Peyer's patch (tissue), 4 donors: Measurements from ENCODE around the gene OGFRL1. TPM values are rescaled to one million over a fixed set of nuclear protein-coding genes. Genes with fewer than 3 reads are reported as not detected.

Experiments
- DNase-seq, 3 donors: peaks; one replicate each; pipeline ENCODE4 v3.0.0-alpha.2; 2017 to 2019
- H3K27ac ChIP-seq, 4 donors: fragments of 200-600 bp; sonication (generic); one replicate each; pipeline ENCODE4 v1.5.1; 2016 to 2019
- H3K27me3 ChIP-seq, 2 donors: fragments of 200-600 bp; sonication (generic); one replicate each; pipeline ENCODE4 v1.5.1; 2019
- H3K36me3 ChIP-seq, 3 donors: fragments of 200-600 bp; sonication (generic); one replicate each; pipeline ENCODE4 v1.5.1; 2016 to 2019
- H3K4me1 ChIP-seq, 4 donors: fragments of 200-600 bp; sonication (generic); one replicate each; pipeline ENCODE4 v1.5.1; 2016 to 2019
- H3K4me3 ChIP-seq, 4 donors: fragments of 200-600 bp; sonication (generic); 1 replicate in 3 of 4; 2 replicates in 1 of 4; pipeline ENCODE4 v1.5.1; 2016 to 2019; ENCODE audit warnings: mild to moderate bottlenecking in 1 of 4
- H3K9me3 ChIP-seq, 4 donors: fragments of 200-600 bp; sonication (generic); one replicate each; pipeline ENCODE4 v1.5.1; 2016 to 2019; ENCODE audit warnings: mild to moderate bottlenecking in 1 of 4
- CTCF ChIP-seq, 6 experiments: fragments of 450-650 bp in 4 of 6; fragments of 200-600 bp in 2 of 6; sonication (generic) in 1 of 6; IDR thresholded peaks; one replicate each; pipeline ENCODE4 v1.5.1; 2017 to 2019; ENCODE audit warnings: antibody characterized with exemption in 6 of 6, mild to moderate bottlenecking in 3 of 6, moderate library complexity in 1 of 6
- POLR2A ChIP-seq, 2 donors: fragments of 450-650 bp; IDR thresholded peaks; one replicate each; pipeline ENCODE4 v1.5.1; 2017; ENCODE audit warnings: antibody characterized with exemption in 2 of 2, mild to moderate bottlenecking in 2 of 2, moderate library complexity in 2 of 2
- total RNA-seq, 4 donors: library from RNA; depleted of rRNA; stranded (reverse); fragments of >200 nt; gene quantifications; one replicate each; pipeline ENCODE4 v1.1.0, GENCODE V29; 2016

Gene OGFRL1
- total RNA-seq, 4 donors from 2014 or later: 3.0 to 36.3 (median 5.5) TPM

- no peaks in the 10 kb centered on the region for H3K4me1 ChIP-seq
- no peaks in the 10 kb centered on the region for H3K36me3 ChIP-seq
- no peak overlapping the region for H3K27ac ChIP-seq
- no peaks in the 10 kb centered on the region for H3K27me3 ChIP-seq
- no peak for DNase-seq
- no peak for TF ChIP-seq POLR2A (IDR thresholded peaks at IDR 0.05)
- no peak for TF ChIP-seq CTCF (IDR thresholded peaks at IDR 0.05)
- no peak overlapping the region for H3K4me3 ChIP-seq
- no peaks in the 10 kb centered on the region for H3K9me3 ChIP-seq
Observed at GRCh38 chr6:71309656-71310055, 21.0 kb downstream of the OGFRL1 start.

GRCh38 chr6:71310261-71310660, 21.6 kb downstream of the OGFRL1 start:
- Histone ChIP-seq H3K9me3 (no peaks in the 10 kb centered on the region), H3K4me3 (no peak overlapping the region), H3K36me3 (no peaks in the 10 kb centered on the region), H3K27ac (no peak overlapping the region), H3K4me1 (no peaks in the 10 kb centered on the region), H3K27me3 (no peaks in the 10 kb centered on the region)
- TF ChIP-seq POLR2A (IDR thresholded peaks at IDR 0.05) (no peak), CTCF (IDR thresholded peaks at IDR 0.05) (no peak)
- DNase-seq: no peak

DNA sequence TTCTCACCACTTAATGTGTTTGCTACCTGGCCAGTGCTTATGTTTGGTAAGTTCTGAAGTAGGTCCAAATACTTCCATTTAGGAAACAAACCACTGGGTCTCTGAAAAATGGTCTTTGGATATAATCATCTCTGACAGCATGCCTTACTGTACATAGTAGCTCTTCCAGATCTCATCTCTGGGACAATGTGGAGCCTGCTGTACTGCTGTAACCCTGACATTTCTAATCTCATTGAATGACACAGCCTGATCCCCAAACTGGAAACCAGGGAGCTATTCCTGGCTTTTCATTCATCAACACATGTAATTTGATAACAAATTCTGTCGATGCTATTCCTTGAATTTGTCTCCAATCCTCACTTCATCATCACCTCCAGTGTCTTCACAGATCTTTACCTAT, 23.5 kb downstream of the OGFRL1 start:
- no peak for DNase-seq
- peaks cover 0 to 5% of the 10 kb centered on the region in 2 donors for H3K27me3 ChIP-seq
- H3K36me3 ChIP-seq: no peaks in the 10 kb centered on the region
- H3K27ac ChIP-seq: no peak overlapping the region
- no peaks in the 10 kb centered on the region for H3K9me3 ChIP-seq
- TF ChIP-seq POLR2A (IDR thresholded peaks at IDR 0.05): no peak
- no peak for TF ChIP-seq CTCF (IDR thresholded peaks at IDR 0.05)
- no peaks in the 10 kb centered on the region for H3K4me1 ChIP-seq
- no peak overlapping the region for H3K4me3 ChIP-seq

DNA sequence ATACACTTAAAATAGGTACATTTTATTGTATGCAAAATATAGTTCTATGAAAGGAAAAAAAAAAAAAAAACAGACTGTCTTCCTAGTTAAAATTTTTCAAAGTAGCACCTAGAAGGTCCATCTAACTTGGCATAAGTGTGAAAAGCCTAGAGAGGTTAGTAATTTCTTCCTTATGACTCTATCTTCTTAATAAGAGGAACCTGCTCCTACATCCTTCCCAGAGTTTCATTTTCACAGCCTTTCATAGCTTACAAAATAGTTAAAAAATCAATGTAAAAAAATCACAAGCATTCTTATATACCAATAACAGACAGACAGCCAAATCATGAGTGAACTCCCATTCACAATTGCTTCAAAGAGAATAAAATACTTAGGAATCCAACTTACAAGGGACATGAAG, 28.8 kb downstream of the OGFRL1 start:
- TF ChIP-seq CTCF (IDR thresholded peaks at IDR 0.05) (no peak), POLR2A (IDR thresholded peaks at IDR 0.05) (no peak)
- no peak for DNase-seq

DNA sequence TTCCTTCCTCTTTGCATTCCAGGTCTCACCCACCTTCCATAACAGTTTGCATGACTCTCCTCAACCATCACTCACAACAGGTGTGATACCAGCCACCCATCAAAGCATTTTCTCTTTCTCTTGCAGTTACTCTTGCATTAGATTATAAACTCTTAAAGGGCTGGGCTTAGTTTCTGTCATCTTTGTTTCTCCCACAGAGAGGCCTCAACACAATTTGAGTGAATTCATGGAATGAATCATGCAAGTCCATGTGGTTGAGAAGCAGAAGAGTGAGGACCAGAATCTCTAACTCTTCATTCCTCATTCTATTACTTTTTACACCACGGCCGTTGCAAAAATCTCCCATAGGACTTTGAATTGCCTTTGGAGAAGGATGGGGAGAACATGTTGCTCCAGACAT, 31.4 kb downstream of the OGFRL1 start:
- H3K4me1 ChIP-seq: no peaks in the 10 kb centered on the region
- H3K9me3 ChIP-seq: no peaks in the 10 kb centered on the region
- TF ChIP-seq CTCF (IDR thresholded peaks at IDR 0.05) (no peak), POLR2A (IDR thresholded peaks at IDR 0.05) (no peak)
- DNase-seq: no peak
- H3K27me3 ChIP-seq: peaks cover 0 to 5% of the 10 kb centered on the region in 2 donors
- H3K36me3 ChIP-seq: no peaks in the 10 kb centered on the region
- H3K27ac ChIP-seq: no peak overlapping the region
- H3K4me3 ChIP-seq: no peak overlapping the region

More for the DNA sequence above, 28.8 kb downstream of the OGFRL1 start:
- H3K27me3 ChIP-seq: peaks cover 0 to 5% of the 10 kb centered on the region in 2 donors
- no peaks in the 10 kb centered on the region for H3K36me3 ChIP-seq
- H3K9me3 ChIP-seq: no peaks in the 10 kb centered on the region
- H3K27ac ChIP-seq: no peak overlapping the region
- no peak overlapping the region for H3K4me3 ChIP-seq
- H3K4me1 ChIP-seq: no peaks in the 10 kb centered on the region

DNA sequence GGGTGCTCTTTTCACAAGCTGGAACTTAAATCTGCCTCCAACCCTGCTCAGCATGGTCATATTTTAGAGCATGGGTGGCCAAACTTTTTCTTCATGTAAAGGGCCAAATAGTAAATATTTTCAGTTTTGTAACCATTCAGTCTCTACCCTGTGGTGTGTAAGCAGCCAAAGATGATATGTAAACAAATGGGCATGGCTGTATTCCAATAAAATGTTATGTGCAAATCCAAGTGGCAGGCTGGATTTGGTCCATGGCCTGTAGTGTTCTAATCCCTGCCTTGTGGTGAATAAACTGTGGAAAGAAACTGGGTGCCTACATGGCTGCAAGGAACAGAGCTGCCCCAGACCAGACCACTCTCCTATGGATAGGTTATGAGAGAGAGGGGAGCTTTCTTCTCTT, 32.7 kb downstream of the OGFRL1 start:
- no peak for DNase-seq
- no peak overlapping the region for H3K4me3 ChIP-seq
- no peaks in the 10 kb centered on the region for H3K4me1 ChIP-seq
- H3K27ac ChIP-seq: no peak overlapping the region
- no peaks in the 10 kb centered on the region for H3K27me3 ChIP-seq
- H3K9me3 ChIP-seq: no peaks in the 10 kb centered on the region
- TF ChIP-seq POLR2A (IDR thresholded peaks at IDR 0.05) (no peak), CTCF (IDR thresholded peaks at IDR 0.05) (no peak)
- H3K36me3 ChIP-seq: no peaks in the 10 kb centered on the region
